ENCODE results near the gene TCP10L.
A peak's percentile ranks its signal among the peaks of the same experiment; 100 is the strongest.
"Not testable (repeated sequence)": the region's sequence is repeated elsewhere in the genome, so short reads cannot be mapped to it uniquely, and the experiment has no call there.

TCP10L gene

GRCh38 chr21:32585970-32586369 is 647 bp upstream of the TCP10L start:
- DNase-seq: no peak

DNA sequence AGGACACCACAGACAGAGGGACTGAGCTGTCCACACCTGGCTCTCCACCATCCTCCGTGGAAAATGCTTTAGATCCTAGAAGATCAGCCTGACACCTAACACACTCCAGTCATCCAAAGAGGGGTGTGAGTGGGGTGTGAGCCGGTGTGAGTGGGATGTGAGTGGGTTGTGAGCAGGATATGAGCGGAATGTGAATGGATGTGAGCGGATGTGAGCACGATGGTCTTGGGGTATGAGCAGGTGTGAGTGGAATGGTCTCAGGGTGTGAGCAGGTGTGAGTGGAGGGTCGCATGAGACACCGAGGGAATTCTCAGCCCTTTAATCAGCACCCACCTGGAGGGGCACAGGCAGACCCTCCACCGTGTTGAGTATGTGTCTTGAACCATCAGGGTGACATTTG is 851 bp downstream of the TCP10L start:
- no peak for DNase-seq

GRCh38 chr21:32581732-32582131 is 3.6 kb downstream of the TCP10L start:
- no peak for DNase-seq

DNA sequence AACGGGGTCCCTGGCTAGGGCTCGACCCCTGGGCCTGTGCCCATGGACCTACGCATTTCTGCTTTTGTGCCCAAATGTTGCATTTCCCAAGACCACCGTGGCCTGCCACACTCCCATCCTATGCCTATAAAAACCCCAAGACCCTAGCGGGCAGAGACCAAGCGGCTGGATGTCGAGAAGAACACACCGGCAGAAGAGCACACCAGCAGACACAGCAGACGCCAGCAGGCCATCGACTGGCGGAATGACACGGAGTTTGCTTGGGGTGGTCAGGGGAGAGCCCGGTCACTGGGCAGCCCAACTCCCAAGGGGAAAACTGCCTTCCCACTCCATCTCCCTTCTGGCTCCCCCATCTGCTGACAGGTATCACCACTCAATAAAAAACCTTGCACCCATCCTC is 4.4 kb downstream of the TCP10L start:
- no peak for DNase-seq

DNA sequence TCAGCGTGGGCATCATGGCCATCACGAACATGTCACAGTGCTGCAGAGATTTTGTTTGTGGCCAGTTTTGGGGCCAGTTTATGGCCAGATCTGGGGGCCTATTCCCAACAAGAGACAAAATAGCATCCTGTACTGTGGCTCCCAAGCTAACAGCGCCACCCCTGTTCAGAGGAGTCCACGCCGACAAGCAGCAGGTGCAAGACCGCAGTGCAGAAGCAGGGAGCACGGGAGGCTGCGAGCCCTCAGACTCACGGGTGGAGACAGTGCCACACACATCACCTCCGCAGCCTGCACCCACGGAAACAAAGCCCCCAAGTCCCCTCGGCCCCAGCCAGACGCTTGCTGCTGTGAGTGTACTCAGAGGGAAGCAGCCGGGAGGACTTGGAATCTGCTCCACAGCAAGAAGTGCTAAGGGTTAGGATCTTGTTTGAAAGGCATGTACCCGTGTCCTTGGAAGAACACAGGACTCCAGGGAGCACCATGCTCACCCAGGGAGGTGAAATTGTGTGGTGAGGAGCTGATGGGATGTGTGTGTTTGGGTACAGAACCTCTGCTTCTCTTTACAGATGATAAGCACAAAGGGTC is 7.1 kb downstream of the TCP10L start:
- no peak for DNase-seq

DNA sequence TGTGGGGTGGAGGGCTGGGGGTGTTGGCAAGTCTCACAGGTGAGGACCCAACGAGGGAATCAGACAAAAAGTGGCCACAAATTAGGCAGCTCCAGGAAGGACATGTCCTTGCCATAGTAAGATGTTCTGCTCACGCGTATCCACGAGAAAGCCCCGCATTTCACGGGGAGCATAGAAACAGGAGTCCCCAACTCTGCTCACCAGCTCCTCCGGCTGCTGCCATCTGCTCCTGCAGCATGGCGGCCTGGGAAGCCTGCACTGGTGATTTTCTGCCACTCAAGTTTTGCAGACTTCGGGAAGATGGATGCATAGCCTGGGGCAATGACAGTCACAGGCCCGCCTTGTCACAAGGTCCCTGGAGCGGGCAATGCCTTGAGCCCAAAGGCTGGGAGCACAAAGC is 9.3 kb downstream of the TCP10L start:
- DNase-seq: no peak

GRCh38 chr21:32574946-32575925 is 10.1 kb downstream of the TCP10L start:
- DNase-seq: no peak

DNA sequence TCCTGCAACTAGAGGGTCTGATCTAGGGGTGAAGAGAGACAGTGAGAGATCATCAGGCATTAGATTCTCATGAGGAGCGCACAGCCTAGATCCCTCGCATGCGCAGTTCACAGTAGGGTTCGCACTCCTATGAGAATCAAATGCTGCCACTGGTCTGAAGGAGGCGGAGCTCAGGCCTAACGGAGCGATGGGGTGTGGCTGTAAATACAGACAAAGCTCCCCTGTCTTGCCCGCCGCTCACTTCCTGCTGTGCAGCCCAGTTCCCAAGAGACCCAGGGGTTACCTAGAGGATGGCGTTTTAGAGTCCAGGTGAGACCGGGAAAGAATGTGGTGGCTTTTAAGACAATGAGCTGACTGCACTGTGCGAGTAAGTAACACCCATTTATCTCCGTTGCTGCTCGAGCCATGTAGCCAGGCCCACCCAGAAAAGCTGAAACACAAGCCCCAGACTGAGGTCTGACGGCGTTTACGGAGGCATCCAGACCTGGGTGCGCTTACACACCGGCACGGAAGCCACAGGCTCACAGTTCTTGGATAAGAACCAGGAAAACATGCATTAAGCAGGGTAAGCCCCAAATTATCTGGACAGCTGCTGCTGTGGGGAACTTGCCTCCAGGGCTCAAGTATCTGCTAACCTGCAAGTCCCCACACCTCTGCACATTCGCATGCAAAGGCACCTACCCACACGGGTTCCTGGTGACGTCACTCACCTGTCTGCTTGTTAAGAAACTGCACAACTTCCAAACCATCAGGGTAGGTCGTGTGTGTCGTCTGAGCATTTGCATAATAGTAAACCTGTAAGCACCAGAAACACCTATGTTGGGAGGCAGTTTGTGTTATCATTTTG is 12.5 kb downstream of the TCP10L start:
- no peak for DNase-seq

DNA sequence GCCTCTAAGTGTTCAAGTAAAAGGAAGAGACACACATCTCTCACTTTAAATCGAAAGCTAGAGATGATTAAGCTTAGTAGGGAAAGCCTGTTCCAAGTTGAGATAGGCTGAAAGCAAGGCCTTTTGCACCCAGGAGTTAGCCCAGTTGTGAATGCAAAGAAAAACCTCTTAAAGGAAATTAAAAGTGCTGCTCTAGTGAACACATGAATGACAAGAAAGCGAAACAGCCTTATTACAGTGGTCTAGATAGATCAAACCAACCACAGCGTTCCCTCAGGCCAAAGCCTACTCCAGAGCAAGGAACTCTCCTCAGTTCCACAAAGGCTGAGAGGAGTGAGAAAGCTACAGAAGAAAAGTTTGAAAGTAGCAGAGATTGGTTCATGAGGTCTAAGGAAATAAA is 14.9 kb downstream of the TCP10L start:
- no peak for DNase-seq

- DNase-seq: peak in 1 of 2 experiments; percentile 64
Observed at GRCh38 chr21:32569261-32570230, 15.8 kb downstream of the TCP10L start.

GRCh38 chr21:32567626-32568025 is 17.7 kb downstream of the TCP10L start:
- DNase-seq: no peak

DNA sequence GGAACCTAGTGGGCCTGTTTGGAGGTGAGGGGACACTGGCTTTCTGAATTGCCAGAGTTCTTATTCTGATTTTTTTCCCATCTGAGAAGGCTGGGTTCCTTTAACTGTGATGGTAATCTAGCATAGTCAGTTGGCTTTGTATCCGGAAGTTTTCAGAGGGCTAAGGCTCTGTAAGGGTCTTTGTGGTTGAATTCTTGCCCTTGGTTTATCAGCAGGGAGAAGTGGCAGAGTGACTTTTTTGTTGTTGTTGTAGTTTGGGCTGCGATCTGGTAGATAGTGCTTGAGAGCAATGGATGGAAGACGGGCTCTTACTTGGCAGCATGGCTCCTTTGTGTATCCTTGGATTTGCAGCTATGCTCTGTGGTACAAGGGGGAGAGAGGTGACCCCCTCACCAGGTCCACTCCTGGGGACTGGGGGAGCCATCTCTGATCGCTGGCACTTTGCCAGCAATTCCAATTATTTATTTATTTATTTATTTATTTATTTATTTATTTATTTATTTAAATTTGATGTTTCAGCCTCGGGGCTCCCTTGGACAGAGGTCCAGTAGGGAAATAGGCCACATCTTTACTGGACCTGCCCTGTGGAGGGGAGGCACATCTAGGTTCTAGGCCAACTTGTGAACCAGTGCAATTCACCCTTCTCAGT is 18.5 kb downstream of the TCP10L start:
- DNase-seq: no peak

DNA sequence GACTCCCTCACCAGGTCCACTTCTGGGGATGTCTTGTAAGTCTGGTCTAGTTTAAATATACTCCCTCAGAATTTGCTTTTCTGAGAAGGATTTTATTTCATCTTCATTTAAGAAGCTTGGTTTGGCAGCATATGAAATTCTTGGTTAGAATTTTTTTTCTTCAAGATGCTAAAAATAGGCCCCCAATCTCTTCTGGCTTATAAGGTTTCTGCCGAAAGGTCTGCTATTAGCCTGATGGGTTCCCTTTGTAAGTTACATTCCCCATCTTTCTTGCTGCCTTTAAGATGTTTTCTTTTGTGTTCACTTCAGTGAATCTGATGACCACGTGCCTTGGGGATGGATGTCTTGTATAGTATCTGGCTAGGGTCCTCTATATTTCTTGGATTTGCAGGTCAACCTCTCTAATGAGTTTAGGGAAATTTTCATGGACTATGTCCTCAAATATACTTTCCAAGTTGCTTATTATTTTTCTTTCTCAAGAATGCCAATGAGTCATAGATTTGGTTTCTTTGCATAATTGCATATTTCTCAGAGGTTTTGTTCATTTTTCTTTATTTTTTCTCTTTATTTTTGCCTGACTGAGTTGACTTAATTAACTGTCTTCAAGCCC is 19.4 kb downstream of the TCP10L start:
- DNase-seq: no peak

GRCh38 chr21:32562915-32563314 is 22.4 kb downstream of the TCP10L start:
- no peak for DNase-seq

DNA sequence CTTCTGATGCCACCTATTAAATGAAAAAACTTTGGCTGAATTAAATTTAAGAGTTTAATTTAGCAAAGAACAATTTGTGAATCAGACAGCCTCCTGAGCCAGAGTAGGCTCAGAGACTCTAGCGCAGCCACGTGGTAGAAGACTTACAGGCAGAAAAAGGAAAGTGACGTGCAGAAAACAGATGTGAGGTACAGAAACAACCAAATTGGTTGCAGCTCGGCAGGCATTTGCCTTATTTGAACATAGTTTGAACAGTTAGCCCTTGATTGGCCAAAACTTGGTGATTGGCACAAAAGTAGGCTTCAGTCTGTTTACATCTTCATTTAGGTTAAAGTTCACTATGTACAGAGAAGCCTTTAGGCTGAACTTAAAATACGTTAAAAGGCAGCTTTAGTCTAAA is 22.9 kb downstream of the TCP10L start:
- DNase-seq: no peak

GRCh38 chr21:32561476-32561875 is 23.8 kb downstream of the TCP10L start:
- not testable (repeated sequence) for DNase-seq

- no peak for DNase-seq
Observed at GRCh38 chr21:32560896-32561295, 24.4 kb downstream of the TCP10L start.

DNA sequence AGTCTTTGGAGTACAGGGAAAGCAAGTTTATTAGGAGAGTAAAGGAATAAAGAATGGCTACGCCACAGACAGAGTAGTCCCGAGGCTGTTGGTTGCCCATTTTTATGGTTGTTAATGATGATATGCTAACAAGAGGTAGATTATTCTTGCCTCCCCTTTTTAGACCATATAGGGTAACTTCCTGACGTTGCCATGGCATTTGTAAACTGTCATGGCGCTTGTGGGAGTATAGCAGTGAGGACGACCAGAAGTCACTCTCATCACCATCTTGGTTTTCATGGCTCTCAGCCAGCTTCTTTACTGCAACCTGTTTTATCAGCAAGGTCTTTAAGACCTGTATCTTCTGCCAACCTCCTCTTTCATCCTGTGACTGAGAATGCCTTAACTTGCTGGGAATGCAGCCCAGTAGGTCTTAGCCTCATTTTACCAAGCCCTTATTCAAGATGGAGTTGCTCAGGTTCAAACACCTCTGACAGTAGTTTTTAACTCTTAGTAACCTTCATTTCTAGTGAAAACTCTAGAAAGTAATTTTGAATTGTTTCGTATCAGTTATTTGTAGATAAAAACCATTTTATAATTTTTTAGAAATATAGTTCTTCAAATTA is 26.2 kb downstream of the TCP10L start:
- no peak for DNase-seq

- DNase-seq: no peak
Observed at GRCh38 chr21:32558106-32558505, 27.2 kb downstream of the TCP10L start.

DNA sequence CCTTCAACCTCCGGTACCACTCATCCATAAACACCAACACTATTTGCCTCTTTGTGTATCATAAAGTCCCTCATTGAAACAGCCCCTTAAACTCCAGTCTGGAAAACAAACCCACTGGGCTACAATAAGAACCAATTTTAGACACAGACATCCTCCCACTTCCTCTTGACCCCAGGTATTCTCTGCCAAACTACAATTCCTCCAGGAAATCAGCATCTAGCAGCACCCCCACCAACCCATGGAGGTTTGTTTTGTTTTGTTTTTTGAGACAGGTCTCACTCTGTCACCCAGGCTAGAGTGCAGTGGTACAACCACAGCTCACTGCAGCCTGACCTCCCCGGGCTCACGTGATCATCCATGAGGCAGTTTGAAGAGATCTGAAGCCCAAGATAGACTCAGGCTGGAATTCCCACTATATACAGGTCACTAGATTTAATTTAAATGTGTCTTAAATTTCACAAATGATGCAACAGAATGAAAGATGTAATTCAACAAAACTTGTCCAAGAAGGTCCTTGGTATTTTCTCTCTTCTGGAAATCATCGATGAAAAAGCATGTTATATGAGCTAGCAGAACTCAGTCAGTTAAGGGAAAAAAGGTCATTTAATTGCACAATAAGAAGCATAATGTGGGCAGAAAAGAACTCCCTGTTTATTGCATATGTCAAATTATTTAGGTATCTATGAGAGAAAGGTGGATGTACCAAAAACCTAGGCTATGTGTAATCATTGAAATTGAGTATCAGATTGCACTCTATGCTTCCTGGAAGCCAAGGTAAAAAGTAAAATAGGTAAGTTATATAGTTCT is 30.3 kb downstream of the TCP10L start:
- no peak for DNase-seq

Data from SW 1271 (cell line).